ENCODE results near the gene OPALIN.

OPALIN gene

GRCh38 chr10:96341219-96342182, 17.3 kb downstream of the OPALIN start:
- peak; percentile 62 for DNase-seq (ENCODE audit: low read depth)
- H3K4me3 ChIP-seq (ENCODE audit: low read depth, low read length): no peak overlapping the region
- TF ChIP-seq CTCF (IDR thresholded peaks at IDR 0.05; ENCODE audit: insufficient read depth, low read depth, low read length, missing control alignments): no peak

GRCh38 chr10:96339956-96340904, 18.6 kb downstream of the OPALIN start:
- peak; percentile 83 for DNase-seq (ENCODE audit: low read depth)
- no peak overlapping the region for H3K4me3 ChIP-seq (ENCODE audit: low read depth, low read length)
- peak; percentile 81 for TF ChIP-seq CTCF (IDR thresholded peaks at IDR 0.05; ENCODE audit: insufficient read depth, low read depth, low read length, missing control alignments)

- DNase-seq (ENCODE audit: low read depth): no peak
- TF ChIP-seq CTCF (IDR thresholded peaks at IDR 0.05; ENCODE audit: insufficient read depth, low read depth, low read length, missing control alignments): no peak
Observed at GRCh38 chr10:96339383-96339782, 19.4 kb downstream of the OPALIN start.

GRCh38 chr10:96338279-96338925, 20.4 kb downstream of the OPALIN start:
- H3K4me3 ChIP-seq (ENCODE audit: low read depth, low read length): no peak overlapping the region
- no peak for DNase-seq (ENCODE audit: low read depth)
- no peak for TF ChIP-seq CTCF (IDR thresholded peaks at IDR 0.05; ENCODE audit: insufficient read depth, low read depth, low read length, missing control alignments)

More at GRCh38 chr10:96339383-96339782, 19.4 kb downstream of the OPALIN start:
- no peak overlapping the region for H3K4me3 ChIP-seq (ENCODE audit: low read depth, low read length)

- no peak overlapping the region for H3K4me3 ChIP-seq (ENCODE audit: low read depth, low read length)
- no peak for TF ChIP-seq CTCF (IDR thresholded peaks at IDR 0.05; ENCODE audit: insufficient read depth, low read depth, low read length, missing control alignments)
- no peak for DNase-seq (ENCODE audit: low read depth)
Observed at GRCh38 chr10:96337106-96337505, 21.7 kb downstream of the OPALIN start.
